Measurements from ENCODE around the gene RUBCN.
"Not testable (repeated sequence)": the region's sequence is repeated elsewhere in the genome, so short reads cannot be mapped to it uniquely, and the experiment has no call there.

DNA sequence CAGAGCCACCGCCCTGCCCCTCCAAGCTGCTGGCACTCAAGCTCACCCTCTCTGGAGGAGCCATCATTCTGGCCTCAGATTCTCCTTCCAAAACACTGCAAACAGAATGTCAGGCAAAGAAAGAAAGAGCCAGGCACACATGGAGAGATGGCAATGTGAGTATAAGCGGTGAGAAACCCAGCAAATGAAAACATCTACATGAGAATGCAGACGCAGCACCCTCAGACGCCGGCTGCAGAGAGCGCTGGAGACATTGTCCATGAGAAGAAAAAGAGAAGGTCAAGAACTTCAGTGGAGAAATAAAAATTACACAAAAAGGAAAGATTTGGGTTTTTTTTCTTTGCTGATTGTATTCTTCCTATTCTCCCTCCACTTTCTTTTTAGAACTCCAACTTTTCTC is 74.4 kb downstream of the RUBCN start:
- TF ChIP-seq ZNF24 (IDR thresholded peaks at IDR 0.05); ZNF263 (CRISPR knock-in tag; IDR thresholded peaks at IDR 0.05; ENCODE audit: borderline replicate concordance); ZBTB8A (IDR thresholded peaks at IDR 0.05; ENCODE audit: partially characterized antibody); ZNF644 (tag; IDR thresholded peaks at IDR 0.05; ENCODE audit: low read depth); KLF16 (IDR thresholded peaks at IDR 0.05); ZNF780A (CRISPR knock-in tag; IDR thresholded peaks at IDR 0.05): not testable (repeated sequence)
